GM12878 (cell line): Measurements from ENCODE around the gene AP4B1. TPM values are rescaled to one million over a fixed set of nuclear protein-coding genes. Genes with fewer than 3 reads are reported as not detected.

Source experiments
- ATAC-seq: fragments of 200-7000 bp; cut with Tn5 transposase; 3 replicates; pipeline ENCODE4 v1.9.1; 2020; ENCODE audit warnings: mild to moderate bottlenecking, moderate library complexity
- BruUV-seq: library from RNA; stranded (reverse); fragments of 400-500 nt; replicated peaks from 2 replicates; lab custom pipeline; 2021; lab: Mats Ljungman, UMichigan
- CTCF ChIA-PET: fragments of 300-600 bp; sonication (Branson Sonifier 250); formaldehyde crosslinking; extraction: SDS; loops from one replicate; lab custom pipeline; 2021; ENCODE audit warnings: inconsistent platforms; lab: Yijun Ruan, JAX
- POLR2A ChIA-PET: fragments of 350-600 bp; formaldehyde crosslinking; extraction: SDS; loops from one replicate; lab custom pipeline; 2021; ENCODE audit warnings: inconsistent platforms; lab: Charles Lee
- RAD21 ChIA-PET: fragments of 300-600 bp; sonication (Branson Sonifier 250); formaldehyde crosslinking; loops from one replicate; lab custom pipeline; 2023; ENCODE audit warnings: antibody characterized with exemption; ENCODE audit not compliant: unreplicated experiment; lab: Charles Lee
- SMC1A ChIA-PET: fragments of 300-600 bp; sonication (Branson Sonifier 250); formaldehyde crosslinking; loops from one replicate; lab custom pipeline; 2023; ENCODE audit not compliant: unreplicated experiment, uncharacterized antibody; lab: Charles Lee
- DNase-seq: peaks from one replicate; pipeline ENCODE4 v3.0.0-alpha.2; 2011; ENCODE audit warnings: low read depth, low spot score
- FAIRE-seq: peaks from 3 replicates; lab custom pipeline; 2011; peaks lifted over from hg19 to GRCh38; lab: Jason Lieb, UNC
- H2AFZ ChIP-seq: 2 replicates; pipeline ENCODE4 v1.6.0; 2011; ENCODE audit warnings: low read depth, low read length, control low read depth; ENCODE audit not compliant: control insufficient read depth
- H3K27ac ChIP-seq: 2 replicates; pipeline ENCODE4 v1.5.1; 2011; ENCODE audit warnings: control low read depth; ENCODE audit not compliant: control insufficient read depth, insufficient read depth
- H3K27me3 ChIP-seq, 2 experiments: replicated peaks in 1 of 2; 2 replicates each; pipeline versions ENCODE4 v1.6.0 to v1.6.1; 2011; ENCODE audit warnings: low read length in 1 of 2; ENCODE audit not compliant: control insufficient read depth in 2 of 2, insufficient read depth in 2 of 2
- H3K36me3 ChIP-seq, 2 experiments: 2 replicates each; pipeline ENCODE4 v1.5.1; 2011; ENCODE audit warnings: low read length in 1 of 2; ENCODE audit not compliant: control insufficient read depth in 2 of 2, insufficient read depth in 2 of 2
- H3K4me1 ChIP-seq: 2 replicates; pipeline ENCODE4 v1.6.1; 2011; ENCODE audit warnings: mild to moderate bottlenecking, low read length, moderate library complexity, mixed read lengths; ENCODE audit not compliant: control insufficient read depth, insufficient read depth
- H3K4me2 ChIP-seq: 2 replicates; pipeline ENCODE4 v1.6.0; 2011; ENCODE audit warnings: control low read depth; ENCODE audit not compliant: control insufficient read depth, insufficient read depth
- H3K4me3 ChIP-seq: fragments of 200-600 bp; sonication (generic); 2 replicates; pipeline ENCODE4 v1.5.1; 2016
- H3K79me2 ChIP-seq: 2 replicates; pipeline ENCODE4 v1.6.0; 2011; ENCODE audit warnings: low read length; ENCODE audit not compliant: control insufficient read depth, insufficient read depth
- H3K9ac ChIP-seq: 2 replicates; pipeline ENCODE4 v1.8.0; 2011; ENCODE audit warnings: low read length, control low read depth, mixed read lengths; ENCODE audit not compliant: control insufficient read depth, insufficient read depth
- H3K9me3 ChIP-seq: replicated peaks from 3 replicates; pipeline ENCODE4 v1.5.1; 2011; ENCODE audit warnings: mild to moderate bottlenecking, low read length; ENCODE audit not compliant: control insufficient read depth, insufficient read depth
- H4K20me1 ChIP-seq: 2 replicates; pipeline ENCODE4 v1.6.0; 2011; ENCODE audit not compliant: control insufficient read depth, insufficient read depth
- ATF2 ChIP-seq: IDR thresholded peaks from 2 replicates; pipeline ENCODE4 v1.6.1; 2012; ENCODE audit warnings: low read length, inconsistent platforms
- BCLAF1 ChIP-seq: fragments of 450-650 bp; IDR thresholded peaks from 2 replicates; pipeline ENCODE4 v1.6.1; 2017; ENCODE audit warnings: antibody characterized with exemption, mild to moderate bottlenecking, moderate library complexity
- BHLHE40 ChIP-seq, 2 experiments: fragments of 450-650 bp in 1 of 2; IDR thresholded peaks; 2 replicates each; pipeline ENCODE4 v1.6.1; 2011 to 2017; ENCODE audit warnings: low read depth in 2 of 2, borderline replicate concordance in 1 of 2, improper control_type of control experiment in 1 of 2, low read length in 1 of 2, mild to moderate bottlenecking in 1 of 2
- GATAD2B ChIP-seq: fragments of 450-650 bp; conservative IDR thresholded peaks from 2 replicates; pipeline ENCODE4 v1.6.1; 2017; ENCODE audit warnings: low read depth, mild to moderate bottlenecking, moderate library complexity
- IRF3 ChIP-seq: fragments of 450-650 bp; IDR thresholded peaks from 2 replicates; pipeline ENCODE4 v1.6.1; 2014; ENCODE audit warnings: mild to moderate bottlenecking
- IRF4 ChIP-seq: IDR thresholded peaks from 2 replicates; pipeline ENCODE4 v1.6.1; 2011; ENCODE audit warnings: low read depth, low read length
- MTA2 ChIP-seq: fragments of 450-650 bp; IDR thresholded peaks from 2 replicates; pipeline ENCODE4 v1.6.1; 2016; ENCODE audit warnings: low read depth, mild to moderate bottlenecking, moderate library complexity
- PAX5 ChIP-seq: IDR thresholded peaks from 2 replicates; pipeline ENCODE4 v1.6.1; 2011; ENCODE audit warnings: low read depth, low read length, borderline replicate concordance
- PAX8 ChIP-seq: fragments of 450-650 bp; IDR thresholded peaks from 2 replicates; pipeline ENCODE4 v1.6.1; 2017; ENCODE audit warnings: mild to moderate bottlenecking, moderate library complexity
- PML ChIP-seq: IDR thresholded peaks from 2 replicates; pipeline ENCODE4 v1.6.1; 2012; ENCODE audit warnings: low read length, inconsistent platforms
- POLR2AphosphoS5 ChIP-seq: IDR thresholded peaks from 2 replicates; pipeline ENCODE4 v1.6.1; 2011; ENCODE audit warnings: mild to moderate bottlenecking, low read length, inconsistent platforms
- RELA ChIP-seq: fragments of 450-650 bp; IDR thresholded peaks from 2 replicates; pipeline ENCODE4 v1.8.0; 2014; ENCODE audit warnings: borderline replicate concordance; ENCODE audit not compliant: partially characterized antibody
- RFX5 ChIP-seq: IDR thresholded peaks from 2 replicates; pipeline ENCODE4 v1.6.1; 2011; ENCODE audit warnings: low read depth, low read length, improper control_type of control experiment
- SMARCA5 ChIP-seq: fragments of 450-650 bp; IDR thresholded peaks from 2 replicates; pipeline ENCODE4 v1.6.1; 2017; ENCODE audit warnings: mild to moderate bottlenecking
- SUPT20H ChIP-seq: IDR thresholded peaks from 2 replicates; pipeline ENCODE4 v1.6.1; 2011; ENCODE audit warnings: low read depth, mild to moderate bottlenecking, low read length, moderate library complexity, borderline replicate concordance; ENCODE audit not compliant: control insufficient read depth
- USF1 ChIP-seq: IDR thresholded peaks from 2 replicates; pipeline ENCODE4 v1.6.1; 2011; ENCODE audit warnings: borderline replicate concordance, low read depth, mild to moderate bottlenecking, moderate library complexity, mixed read lengths, low read length; ENCODE audit not compliant: insufficient read depth; ENCODE audit errors: extremely low read length
- ZBED1 ChIP-seq: IDR thresholded peaks from 2 replicates; pipeline ENCODE4 v1.6.1; 2016; ENCODE audit warnings: borderline replicate concordance
- WGBS: methylation state at CpG from one replicate; pipeline ENCODE4 v1.1.6; 2016; ENCODE audit warnings: low lambda C conversion rate; ENCODE audit not compliant: insufficient replicate concordance, insufficient coverage; ENCODE audit errors: missing lambda C conversion rate; 5-methylcytosine and 5-hydroxymethylcytosine counted together
- in situ Hi-C: fragments of 300-500 bp; cut with MboI; formaldehyde crosslinking; loops from 9 replicates; pipeline ENCODE4 v1.14.3; 2018; ENCODE audit warnings: mixed read lengths
- intact Hi-C: fragments of 100-400 bp; cut with micrococcal nuclease; formaldehyde crosslinking; loops from one replicate; pipeline ENCODE4 v1.14.2; 2022; ENCODE audit not compliant: unreplicated experiment
- polyA plus RNA-seq, 11 experiments: library from polyadenylated mRNA; depleted of rRNA in 4 of 11; unstranded in 6 of 11; stranded (reverse) in 5 of 11; fragments of >200 nt; fragmentation: Nextera tagmentation in 4 of 11; fragmentation: Illumina TruSeq in 1 of 11; extraction: Ambion mirVana in 4 of 11; extraction: Trizol in 1 of 11; gene quantifications; 1 replicate in 1 of 11; 2 replicates in 10 of 11; pipeline versions ENCODE4 v1.2.1 to v1.2.3, GENCODE V29; 2011 to 2016; ENCODE audit warnings: inconsistent platforms in 2 of 11, missing spikeins in 2 of 11, low read depth in 1 of 11
- total RNA-seq, 4 experiments: library from RNA; depleted of rRNA in 3 of 4; stranded (reverse); fragments of >200 nt in 3 of 4; fragmentation: Illumina TruSeq in 1 of 4; extraction: Trizol in 1 of 4; gene quantifications; 2 replicates each; pipeline versions ENCODE4 v1.2.1 to v1.2.3, GENCODE V29; 2013 to 2021

AP4B1 gene
- total and polyA plus RNA-seq, 10 of the 15 experiments (the other 5 are each of a cell fraction or from before 2014, with no cell fraction given) = 27.2 to 61.0 (median 33.0) TPM

- CTCF ChIA-PET = interaction anchor here (1.5 to 6.1 kb wide), 9 partner anchors 12 to 74 kb away, joined by 3 to 66 read pairs (median 33); partner anchors contain the start of genes AP4B1 and DCLRE1B
- RAD21 ChIA-PET = interaction anchor here (0.9 to 7.1 kb wide), 5 partner anchors 12 to 74 kb away, joined by 5 to 189 read pairs (median 102); partner anchors contain the start of genes AP4B1 and DCLRE1B
- no peak for ATAC-seq
- TF ChIP-seq USF1 (no peak), POLR2AphosphoS5 (no peak), RELA (no peak), ATF2 (no peak), RFX5 (no peak), GATAD2B (no peak), MTA2 (no peak), SMARCA5 (no peak), BHLHE40 (IDR thresholded peaks at IDR 0.05; ENCODE audit: borderline replicate concordance in 1 of 2, low read depth in 2 of 2, low read length in 1 of 2) (no peak), ZBED1 (no peak), SUPT20H (no peak), PAX8 (no peak), IRF4 (no peak), PAX5 (no peak), PML (no peak), BCLAF1 (no peak), IRF3 (no peak)
- Histone ChIP-seq H3K4me1 (peaks cover 35% of the 10 kb centered on the region), H3K4me3 (no peak overlapping the region), H3K4me2 (no peak overlapping the region), H3K79me2 (peaks cover 3% of the 10 kb centered on the region), H4K20me1 (no peaks in the 10 kb centered on the region), H3K27ac (no peak overlapping the region), H3K27me3 (no peaks in the 10 kb centered on the region), H3K9ac (no peak overlapping the region), H3K36me3 (peaks cover 0 to 22% of the 10 kb centered on the region in 2 experiments; a peak in 2 of 4 replicates), H3K9me3 (no peaks in the 10 kb centered on the region), H2AFZ (no peak overlapping the region)
- no TSS peak for BruUV-seq
- intact Hi-C loops = loop anchor here (5.0 kb wide), 1 partner anchor 86 kb away; no protein-coding TSS in a partner anchor
- WGBS = 97% methylated on average over 2 of the region's 2 CpGs
- DNase-seq = no peak
- no peak for FAIRE-seq
- SMC1A ChIA-PET = interaction anchor here (1.1 to 17.4 kb wide), 13 partner anchors 12 to 122 kb away, joined by 3 to 396 read pairs (median 5); partner anchors contain the start of genes AP4B1, BCL2L15, DCLRE1B and HIPK1
- in situ Hi-C loops = no loop called here
- POLR2A ChIA-PET = interaction anchor here (0.6 to 8.0 kb wide), 5 partner anchors 11 to 74 kb away, joined by 3 to 111 read pairs (median 3); partner anchors contain the start of genes AP4B1 and DCLRE1B
These were observed 48.2 kb downstream of the AP4B1 start for GRCh38 chr1:113856401-113856790.
